ENCODE results near the gene COQ3.
"Not testable (repeated sequence)": the region's sequence is repeated elsewhere in the genome, so short reads cannot be mapped to it uniquely, and the experiment has no call there.

DNA sequence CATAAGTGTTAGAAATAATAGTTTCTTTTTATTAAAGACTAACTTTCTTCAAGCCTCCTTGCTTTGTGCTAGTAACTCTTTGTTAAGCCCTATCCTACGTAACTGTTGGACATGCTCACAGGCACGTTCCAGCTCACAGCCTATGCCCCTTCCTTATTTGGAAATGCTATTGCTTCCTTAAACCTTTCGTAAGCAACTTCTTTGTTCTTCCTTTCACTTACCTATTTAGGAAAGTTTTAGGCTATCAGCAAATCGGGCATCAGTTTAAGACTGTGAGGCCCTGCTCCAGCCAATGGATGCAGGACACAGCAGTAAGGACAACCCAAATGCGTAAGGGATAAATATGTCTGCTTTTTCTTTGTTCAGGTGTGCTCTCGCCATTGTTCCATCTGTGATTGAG lies 58.7 kb downstream of the COQ3 start:
- TF ChIP-seq POLR2A (IDR thresholded peaks at IDR 0.05) = not testable (repeated sequence)
- TF ChIP-seq, protein P1, sequence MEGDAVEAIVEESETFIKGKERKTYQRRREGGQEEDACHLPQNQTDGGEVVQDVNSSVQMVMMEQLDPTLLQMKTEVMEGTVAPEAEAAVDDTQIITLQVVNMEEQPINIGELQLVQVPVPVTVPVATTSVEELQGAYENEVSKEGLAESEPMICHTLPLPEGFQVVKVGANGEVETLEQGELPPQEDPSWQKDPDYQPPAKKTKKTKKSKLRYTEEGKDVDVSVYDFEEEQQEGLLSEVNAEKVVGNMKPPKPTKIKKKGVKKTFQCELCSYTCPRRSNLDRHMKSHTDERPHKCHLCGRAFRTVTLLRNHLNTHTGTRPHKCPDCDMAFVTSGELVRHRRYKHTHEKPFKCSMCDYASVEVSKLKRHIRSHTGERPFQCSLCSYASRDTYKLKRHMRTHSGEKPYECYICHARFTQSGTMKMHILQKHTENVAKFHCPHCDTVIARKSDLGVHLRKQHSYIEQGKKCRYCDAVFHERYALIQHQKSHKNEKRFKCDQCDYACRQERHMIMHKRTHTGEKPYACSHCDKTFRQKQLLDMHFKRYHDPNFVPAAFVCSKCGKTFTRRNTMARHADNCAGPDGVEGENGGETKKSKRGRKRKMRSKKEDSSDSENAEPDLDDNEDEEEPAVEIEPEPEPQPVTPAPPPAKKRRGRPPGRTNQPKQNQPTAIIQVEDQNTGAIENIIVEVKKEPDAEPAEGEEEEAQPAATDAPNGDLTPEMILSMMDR (IDR thresholded peaks at IDR 0.05) = not testable (repeated sequence)
